Caco-2 (cell line): Measurements from ENCODE around the gene PIEZO1. TPM values are rescaled to one million over a fixed set of nuclear protein-coding genes. Genes with fewer than 3 reads are reported as not detected.
A peak's percentile ranks its signal among the peaks of the same experiment; 100 is the strongest.

Experiments
- BruUV-seq: library from RNA; stranded (reverse); fragments of 400-500 nt; replicated peaks from 2 replicates; lab custom pipeline; 2021; lab: Mats Ljungman, UMichigan
- CTCF ChIA-PET: fragments of 300-600 bp; sonication (Branson Sonifier 250); formaldehyde crosslinking; loops from one replicate; lab custom pipeline; 2022; ENCODE audit warnings: antibody characterized with exemption; lab: Charles Lee
- POLR2A ChIA-PET: fragments of 300-600 bp; sonication (Branson Sonifier 250); formaldehyde crosslinking; loops from one replicate; lab custom pipeline; 2022; ENCODE audit warnings: antibody characterized with exemption; lab: Charles Lee
- DNase-seq, 2 experiments: peaks; one replicate each; pipeline versions ENCODE4 v3.0.0 to v3.0.0-alpha.2; 2020 to 2022
- H3K27me3 ChIP-seq: replicated peaks from 2 replicates; pipeline ENCODE4 v1.6.0; 2011; ENCODE audit warnings: low read length; ENCODE audit not compliant: control insufficient read depth, insufficient read depth
- H3K36me3 ChIP-seq: 2 replicates; pipeline ENCODE4 v1.5.1; 2011; ENCODE audit warnings: low read length; ENCODE audit not compliant: control insufficient read depth, insufficient read depth
- H3K4me1 ChIP-seq: fragments of 250-450 bp; sonication (Bioruptor Pico); 2 replicates; pipeline ENCODE4 v1.5.1; 2020; ENCODE audit warnings: mild to moderate bottlenecking
- H3K4me3 ChIP-seq: 2 replicates; pipeline ENCODE4 v1.5.1; 2011; ENCODE audit warnings: low read depth, mild to moderate bottlenecking, control low read depth, low read length
- H3K9me3 ChIP-seq: fragments of 250-450 bp; sonication (Bioruptor Pico); 2 replicates; pipeline ENCODE4 v1.5.1; 2020; ENCODE audit warnings: mild to moderate bottlenecking, moderate library complexity
- H3K27ac Mint-ChIP-seq: one replicate; pipeline ENCODE4 v1.8.0; 2022; ENCODE audit warnings: mixed read lengths; ENCODE audit not compliant: unreplicated experiment
- H3K27me3 Mint-ChIP-seq: one replicate; pipeline ENCODE4 v1.8.0; 2022; ENCODE audit warnings: mixed read lengths; ENCODE audit not compliant: insufficient read depth, unreplicated experiment
- H3K36me3 Mint-ChIP-seq: one replicate; pipeline ENCODE4 v1.8.0; 2022; ENCODE audit warnings: mild to moderate bottlenecking, mixed read lengths; ENCODE audit not compliant: insufficient read depth, unreplicated experiment
- H3K4me1 Mint-ChIP-seq: one replicate; pipeline ENCODE4 v1.8.0; 2022; ENCODE audit warnings: low read depth, mixed read lengths; ENCODE audit not compliant: unreplicated experiment
- H3K4me3 Mint-ChIP-seq: one replicate; pipeline ENCODE4 v1.8.0; 2022; ENCODE audit warnings: mild to moderate bottlenecking, moderate library complexity, mixed read lengths; ENCODE audit not compliant: unreplicated experiment
- H3K9me3 Mint-ChIP-seq: one replicate; pipeline ENCODE4 v1.8.0; 2022; ENCODE audit warnings: mixed read lengths; ENCODE audit not compliant: unreplicated experiment
- intact Hi-C: fragments of 100-400 bp; cut with micrococcal nuclease; formaldehyde crosslinking; loops from one replicate; pipeline ENCODE4 v1.10.0; 2022; ENCODE audit not compliant: unreplicated experiment
- total RNA-seq: library from RNA; stranded (reverse); gene quantifications from 2 replicates; pipeline ENCODE4 v1.2.3, GENCODE V29; 2022
- TF ChIP-seq, protein P1 (sequence below), 2 experiments: fragments of 200-600 bp in 1 of 2; IDR thresholded peaks; 1 replicate in 1 of 2; 2 replicates in 1 of 2; pipeline versions ENCODE4 v1.5.1 to v1.8.0; 2011 to 2022; ENCODE audit warnings: antibody characterized with exemption in 1 of 2, control low read depth in 1 of 2, inconsistent platforms in 1 of 2, low read depth in 1 of 2, low read length in 1 of 2, mild to moderate bottlenecking in 1 of 2, moderate library complexity in 1 of 2; ENCODE audit not compliant: insufficient read depth in 1 of 2, severe bottlenecking in 1 of 2, unreplicated experiment in 1 of 2

Gene PIEZO1
- total RNA-seq, 1 experiment from 2014 or later = 248 TPM

DNA sequence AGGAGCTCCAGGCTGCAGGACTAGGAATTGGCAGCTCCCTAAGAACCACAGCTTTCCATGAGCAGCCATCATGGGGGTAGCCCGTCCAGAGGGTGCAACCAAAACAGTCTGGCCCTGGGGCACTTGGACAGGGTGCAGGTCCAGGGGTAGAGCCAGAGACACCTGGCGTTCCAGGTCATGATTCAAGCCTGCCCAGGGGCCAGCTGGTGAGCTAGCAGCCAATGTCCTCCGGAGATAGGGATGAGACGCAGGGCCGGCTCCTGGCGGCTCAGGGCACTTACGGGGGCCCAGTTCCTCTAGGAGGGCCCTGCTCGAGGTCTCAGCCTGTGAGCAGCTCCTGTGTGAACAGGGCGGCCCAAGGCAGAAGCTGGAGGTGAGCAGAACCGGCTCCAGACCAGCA, 22.1 kb downstream of the PIEZO1 start:
- POLR2A ChIA-PET = interaction anchor here (1.5 kb wide), 1 partner anchor 21 kb away, joined by 11 read pairs; no protein-coding TSS in a partner anchor
- H3K4me3 Mint-ChIP-seq = peak overlapping the region; percentile 68
- peaks cover 19% of the 10 kb centered on the region for H3K4me1 Mint-ChIP-seq
- TF ChIP-seq, protein P1, sequence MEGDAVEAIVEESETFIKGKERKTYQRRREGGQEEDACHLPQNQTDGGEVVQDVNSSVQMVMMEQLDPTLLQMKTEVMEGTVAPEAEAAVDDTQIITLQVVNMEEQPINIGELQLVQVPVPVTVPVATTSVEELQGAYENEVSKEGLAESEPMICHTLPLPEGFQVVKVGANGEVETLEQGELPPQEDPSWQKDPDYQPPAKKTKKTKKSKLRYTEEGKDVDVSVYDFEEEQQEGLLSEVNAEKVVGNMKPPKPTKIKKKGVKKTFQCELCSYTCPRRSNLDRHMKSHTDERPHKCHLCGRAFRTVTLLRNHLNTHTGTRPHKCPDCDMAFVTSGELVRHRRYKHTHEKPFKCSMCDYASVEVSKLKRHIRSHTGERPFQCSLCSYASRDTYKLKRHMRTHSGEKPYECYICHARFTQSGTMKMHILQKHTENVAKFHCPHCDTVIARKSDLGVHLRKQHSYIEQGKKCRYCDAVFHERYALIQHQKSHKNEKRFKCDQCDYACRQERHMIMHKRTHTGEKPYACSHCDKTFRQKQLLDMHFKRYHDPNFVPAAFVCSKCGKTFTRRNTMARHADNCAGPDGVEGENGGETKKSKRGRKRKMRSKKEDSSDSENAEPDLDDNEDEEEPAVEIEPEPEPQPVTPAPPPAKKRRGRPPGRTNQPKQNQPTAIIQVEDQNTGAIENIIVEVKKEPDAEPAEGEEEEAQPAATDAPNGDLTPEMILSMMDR (IDR thresholded peaks at IDR 0.05; ENCODE audit: insufficient read depth in 1 of 2, low read depth in 1 of 2, low read length in 1 of 2, severe bottlenecking in 1 of 2, unreplicated experiment in 1 of 2) = no peak
- Histone ChIP-seq H3K36me3 (no peaks in the 10 kb centered on the region), H3K4me3 (no peak overlapping the region), H3K27me3 (no peaks in the 10 kb centered on the region), H3K9me3 (no peaks in the 10 kb centered on the region), H3K4me1 (peaks cover 59% of the 10 kb centered on the region)
- DNase-seq = no peak
- H3K9me3 Mint-ChIP-seq = no peaks in the 10 kb centered on the region
- no peaks in the 10 kb centered on the region for H3K27me3 Mint-ChIP-seq
- intact Hi-C loops = loop anchor here (1.0 to 2.0 kb wide), 2 partner anchors 20 to 22 kb away; partner anchors contain the start of gene PIEZO1
- H3K27ac Mint-ChIP-seq = peak overlapping the region; percentile 90
- CTCF ChIA-PET = interaction anchor here (0.5 to 2.2 kb wide), 11 partner anchors 8 to 939 kb away, joined by 3 to 45 read pairs (median 6); partner anchors contain the start of genes PIEZO1 and SPATA2L
- peaks cover 53% of the 10 kb centered on the region for H3K36me3 Mint-ChIP-seq
- no TSS peak for BruUV-seq

DNA sequence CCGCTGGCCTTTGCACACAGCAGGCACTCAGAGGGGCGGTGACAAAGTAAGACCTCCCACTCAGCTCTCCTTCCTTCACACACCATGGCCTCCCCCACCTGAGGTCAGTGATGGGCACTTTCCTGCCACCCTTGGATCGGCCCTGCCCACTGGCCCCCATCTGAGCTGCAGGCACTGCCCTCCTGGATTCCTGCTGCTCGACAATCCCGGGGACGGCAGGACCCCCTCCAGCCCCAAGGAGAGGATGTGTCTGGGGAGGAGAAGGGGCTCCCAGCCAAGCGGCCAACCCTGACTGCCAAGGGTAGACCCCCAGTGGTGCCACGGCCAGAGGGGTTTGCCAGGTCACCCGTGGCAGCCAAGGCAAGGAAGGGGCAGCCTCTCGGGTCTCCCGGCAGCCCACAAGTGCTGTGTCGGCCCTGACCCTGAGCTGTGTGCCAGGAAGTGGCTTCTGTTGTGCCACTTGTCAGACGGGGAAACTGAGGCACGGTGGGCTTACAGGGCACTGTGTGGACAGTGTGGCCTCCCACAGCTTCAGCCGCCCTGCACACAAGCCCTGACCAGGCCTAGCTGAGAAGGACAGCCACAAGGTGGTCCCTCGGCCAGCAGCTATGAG, 22.7 kb downstream of the PIEZO1 start:
- CTCF ChIA-PET = interaction anchor here (0.7 to 2.2 kb wide), 6 partner anchors 11 to 137 kb away, joined by 3 to 45 read pairs (median 16); partner anchors contain the start of gene PIEZO1
- H3K4me1 ChIP-seq = peaks cover 53% of the 10 kb centered on the region

DNA sequence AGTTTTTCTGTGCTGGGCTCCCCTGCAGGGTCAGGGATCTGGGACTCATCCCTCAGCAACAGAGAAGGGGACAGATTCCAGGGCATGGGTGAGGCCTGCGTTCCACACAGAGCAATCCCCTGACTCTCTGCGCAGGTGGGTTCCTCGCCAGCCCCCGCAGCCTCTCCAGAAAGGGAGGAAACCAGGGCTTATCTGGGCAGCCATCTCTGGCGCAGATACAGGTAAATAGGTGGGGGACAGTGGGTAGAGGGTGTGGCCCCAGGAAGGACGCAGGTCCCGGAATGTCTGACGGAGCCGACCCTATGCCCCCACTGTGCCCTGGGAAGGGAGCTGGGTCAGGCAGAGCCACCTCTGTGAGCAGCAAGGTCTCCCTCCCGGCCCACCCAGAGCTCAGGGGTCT, 23.2 kb downstream of the PIEZO1 start:
- BruUV-seq = no TSS peak
- H3K27me3 ChIP-seq = no peaks in the 10 kb centered on the region
- no peaks in the 10 kb centered on the region for H3K36me3 ChIP-seq
- ChIA-PET CTCF (interaction anchor here (4.7 kb wide), 1 partner anchor 25 kb away, joined by 30 read pairs; no protein-coding TSS in a partner anchor), POLR2A (no interaction called here)
- no peak for DNase-seq
- H3K4me1 Mint-ChIP-seq = peaks cover 13% of the 10 kb centered on the region
- no peaks in the 10 kb centered on the region for H3K27me3 Mint-ChIP-seq
- intact Hi-C loops = loop anchor here (2.0 kb wide), 1 partner anchor 19 kb away; no protein-coding TSS in a partner anchor
- no peaks in the 10 kb centered on the region for H3K9me3 ChIP-seq
- H3K4me3 Mint-ChIP-seq = no peak overlapping the region
- H3K4me3 ChIP-seq = no peak overlapping the region
- no peak overlapping the region for H3K27ac Mint-ChIP-seq
- TF ChIP-seq, protein P1 (IDR thresholded peaks at IDR 0.05; ENCODE audit: insufficient read depth in 1 of 2, low read depth in 1 of 2, low read length in 1 of 2, severe bottlenecking in 1 of 2, unreplicated experiment in 1 of 2) = no peak
- no peaks in the 10 kb centered on the region for H3K9me3 Mint-ChIP-seq
- H3K36me3 Mint-ChIP-seq = peaks cover 56% of the 10 kb centered on the region
- peaks cover 48% of the 10 kb centered on the region for H3K4me1 ChIP-seq

More for the DNA sequence above, 22.7 kb downstream of the PIEZO1 start:
- no peaks in the 10 kb centered on the region for H3K9me3 Mint-ChIP-seq
- H3K27ac Mint-ChIP-seq = no peak overlapping the region
- Histone ChIP-seq H3K4me3 (no peak overlapping the region), H3K9me3 (no peaks in the 10 kb centered on the region), H3K27me3 (no peaks in the 10 kb centered on the region), H3K36me3 (no peaks in the 10 kb centered on the region)
- no peaks in the 10 kb centered on the region for H3K27me3 Mint-ChIP-seq
- H3K36me3 Mint-ChIP-seq = peaks cover 57% of the 10 kb centered on the region
- intact Hi-C loops = loop anchor here (2.0 kb wide), 1 partner anchor 20 kb away; no protein-coding TSS in a partner anchor
- H3K4me1 Mint-ChIP-seq = peaks cover 19% of the 10 kb centered on the region
- no TSS peak for BruUV-seq
- POLR2A ChIA-PET = interaction anchor here (0.6 kb wide), 1 partner anchor 23 kb away, joined by 3 read pairs; no protein-coding TSS in a partner anchor
- DNase-seq = no peak
- no peak overlapping the region for H3K4me3 Mint-ChIP-seq
- TF ChIP-seq, protein P1 (IDR thresholded peaks at IDR 0.05; ENCODE audit: insufficient read depth in 1 of 2, low read depth in 1 of 2, low read length in 1 of 2, severe bottlenecking in 1 of 2, unreplicated experiment in 1 of 2) = no peak
